Endothelial cell of umbilical vein (primary cell): ENCODE data around the gene ADAMTS6. TPM values are rescaled to one million over a fixed set of nuclear protein-coding genes. Genes with fewer than 3 reads are reported as not detected.

Source experiments
- BruUV-seq: library from RNA; stranded (reverse); fragments of 400-500 nt; replicated peaks from 2 replicates; lab custom pipeline; 2021; lab: Mats Ljungman, UMichigan
- CTCF ChIA-PET: fragments of 300-600, 350-600 bp; sonication (Branson Sonifier 250); formaldehyde crosslinking; loops from one replicate; lab custom pipeline; 2021; ENCODE audit warnings: antibody characterized with exemption, inconsistent platforms; lab: Charles Lee
- POLR2A ChIA-PET: fragments of 300-600, 350-600 bp; sonication (Branson Sonifier 250); formaldehyde crosslinking; loops from one replicate; lab custom pipeline; 2021; ENCODE audit warnings: antibody characterized with exemption, inconsistent platforms; lab: Charles Lee
- DNase-seq: peaks from one replicate; pipeline ENCODE4 v3.0.0-alpha.2; 2011; ENCODE audit warnings: low read depth, low spot score
- FAIRE-seq: peaks from 2 replicates; lab custom pipeline; 2011; peaks lifted over from hg19 to GRCh38; lab: Jason Lieb, UNC
- H2AFZ ChIP-seq: 2 replicates; pipeline ENCODE4 v1.6.0; 2012; ENCODE audit warnings: low read depth, low read length, control low read depth, inconsistent platforms
- H3K27ac ChIP-seq: 2 replicates; pipeline ENCODE4 v1.5.1; 2011; ENCODE audit warnings: low read depth, mild to moderate bottlenecking, control low read depth, low read length, moderate library complexity; ENCODE audit not compliant: insufficient read depth
- H3K27me3 ChIP-seq, 2 experiments: 2 replicates each; pipeline versions ENCODE4 v1.6.0 to v1.6.1; 2011; ENCODE audit warnings: low read length in 2 of 2, mixed read lengths in 1 of 2; ENCODE audit not compliant: control insufficient read depth in 2 of 2, insufficient read depth in 2 of 2
- H3K36me3 ChIP-seq, 2 experiments: 2 replicates in 1 of 2; 3 replicates in 1 of 2; pipeline ENCODE4 v1.5.1; 2011; ENCODE audit warnings: low read length in 2 of 2, mild to moderate bottlenecking in 1 of 2, moderate library complexity in 1 of 2; ENCODE audit not compliant: control insufficient read depth in 2 of 2, insufficient read depth in 2 of 2; ENCODE audit errors: extremely low read depth in 1 of 2
- H3K4me1 ChIP-seq: 3 replicates; pipeline ENCODE4 v1.5.1; 2011; ENCODE audit warnings: mild to moderate bottlenecking, low read length; ENCODE audit not compliant: control insufficient read depth, insufficient read depth; ENCODE audit errors: extremely low read depth
- H3K4me2 ChIP-seq: 2 replicates; pipeline ENCODE4 v1.6.1; 2011; ENCODE audit warnings: low read length, control low read depth, mixed read lengths; ENCODE audit not compliant: insufficient read depth
- H3K4me3 ChIP-seq, 3 experiments: fragments of 200-600 bp in 1 of 3; sonication (generic), shearing (Covaris generic) in 1 of 3; replicated peaks in 1 of 3; 2 replicates each; pipeline ENCODE4 v1.5.1; 2011 to 2016; ENCODE audit warnings: control low read depth in 3 of 3, low read length in 3 of 3, mild to moderate bottlenecking in 2 of 3, inconsistent platforms in 1 of 3, low read depth in 1 of 3, moderate library complexity in 1 of 3; ENCODE audit not compliant: insufficient read depth in 1 of 3
- H3K79me2 ChIP-seq: 2 replicates; pipeline ENCODE4 v1.6.0; 2012; ENCODE audit warnings: low read length, inconsistent platforms; ENCODE audit not compliant: control insufficient read depth, insufficient read depth
- H3K9ac ChIP-seq: replicated peaks from 2 replicates; pipeline ENCODE3; 2011; ENCODE audit warnings: low read length, control low read depth; ENCODE audit not compliant: insufficient read depth; ENCODE audit errors: extremely low read depth
- H3K9me1 ChIP-seq: replicated peaks from 3 replicates; pipeline ENCODE4 v1.6.0; 2011; ENCODE audit warnings: mild to moderate bottlenecking, low read length; ENCODE audit not compliant: control insufficient read depth, insufficient read depth; ENCODE audit errors: extremely low read depth
- H3K9me3 ChIP-seq: replicated peaks from 2 replicates; pipeline ENCODE4 v1.5.1; 2012; ENCODE audit warnings: low read length, inconsistent platforms; ENCODE audit not compliant: control insufficient read depth, insufficient read depth
- H4K20me1 ChIP-seq: replicated peaks from 2 replicates; pipeline ENCODE3; 2011; ENCODE audit warnings: mild to moderate bottlenecking, low read length; ENCODE audit not compliant: control insufficient read depth, insufficient read depth; ENCODE audit errors: extremely low read depth
- EZH2 ChIP-seq: IDR thresholded peaks from 2 replicates; pipeline ENCODE4 v1.6.1; 2012; ENCODE audit warnings: borderline replicate concordance, low read depth, mild to moderate bottlenecking, moderate library complexity, low read length, inconsistent platforms; ENCODE audit not compliant: severe bottlenecking
- GATA2 ChIP-seq: IDR thresholded peaks from 2 replicates; pipeline ENCODE4 v1.7.0; 2011; ENCODE audit warnings: low read depth, mild to moderate bottlenecking, moderate library complexity, mixed read lengths, low read length; ENCODE audit not compliant: insufficient read length, insufficient read depth
- MYC ChIP-seq: IDR thresholded peaks from one replicate; pipeline ENCODE4 v1.6.1; 2011; ENCODE audit warnings: mild to moderate bottlenecking, low read depth, low read length
- POLR2A ChIP-seq: IDR thresholded peaks from 2 replicates; pipeline ENCODE4 v1.6.1; 2012; ENCODE audit warnings: low read depth, mild to moderate bottlenecking, control low read depth, low read length
- POLR2AphosphoS5 ChIP-seq: IDR thresholded peaks from 2 replicates; pipeline ENCODE4 v1.6.1; 2012; ENCODE audit warnings: low read depth, mild to moderate bottlenecking, control low read depth, low read length, moderate library complexity; ENCODE audit not compliant: insufficient read depth
- dilution Hi-C: fragments of 300-500 bp; cut with MboI; formaldehyde crosslinking; loops from one replicate; pipeline ENCODE4 v1.15.0; 2019; ENCODE audit warnings: low sequenced_read_pairs; ENCODE audit not compliant: extremely low pct_ligation_motif_present
- intact Hi-C: fragments of 100-400 bp; cut with micrococcal nuclease; formaldehyde crosslinking; loops from one replicate; pipeline ENCODE4 v1.10.0; 2022
- polyA plus RNA-seq, 4 experiments: library from polyadenylated mRNA; depleted of rRNA in 3 of 4; stranded (reverse) in 3 of 4; unstranded in 1 of 4; fragments of >200 nt; gene quantifications; 2 replicates each; pipeline versions ENCODE4 v1.2.1 to v1.2.3, GENCODE V29; 2011 to 2012; ENCODE audit warnings: missing spikeins in 1 of 4
- total RNA-seq: library from RNA; stranded (reverse); gene quantifications from 2 replicates; pipeline ENCODE4 v1.2.3, GENCODE V29; 2021
- TF ChIP-seq, protein P1 (sequence below), 2 donors: IDR thresholded peaks; 1 replicate in 1 of 2; 2 replicates in 1 of 2; pipeline ENCODE4 v1.5.1; 2011; ENCODE audit warnings: low read length in 2 of 2, mild to moderate bottlenecking in 2 of 2, moderate library complexity in 2 of 2, control low read depth in 1 of 2, inconsistent platforms in 1 of 2, low read depth in 1 of 2; ENCODE audit not compliant: insufficient read depth in 1 of 2; ENCODE audit errors: extremely low read depth in 1 of 2

ADAMTS6 gene
- total and polyA plus RNA-seq, 2 donors (not counting 3 experiments of a cell fraction or from before 2014, with no cell fraction given) = 20.4 to 43.4 TPM

- DNase-seq (peak; percentile 75), FAIRE-seq (no peak)
- dilution Hi-C loops = no loop called here
- H3K27ac ChIP-seq = peak overlapping the region; percentile 87
- H3K27me3 ChIP-seq = no peaks in the 10 kb centered on the region
- H3K36me3 ChIP-seq = no peaks in the 10 kb centered on the region
- no peaks in the 10 kb centered on the region for H3K9me3 ChIP-seq
- H3K79me2 ChIP-seq = peaks cover 40% of the 10 kb centered on the region
- no TSS peak for BruUV-seq
- peaks cover 31% of the 10 kb centered on the region for H3K4me1 ChIP-seq
- POLR2A ChIA-PET = interaction anchor here (0.9 to 1.4 kb wide), 3 partner anchors 82 to 671 kb away, joined by 3 to 6 read pairs (median 5); no protein-coding TSS in a partner anchor
- no peak for TF ChIP-seq POLR2AphosphoS5
- no peak for TF ChIP-seq MYC
- TF ChIP-seq, protein P1, sequence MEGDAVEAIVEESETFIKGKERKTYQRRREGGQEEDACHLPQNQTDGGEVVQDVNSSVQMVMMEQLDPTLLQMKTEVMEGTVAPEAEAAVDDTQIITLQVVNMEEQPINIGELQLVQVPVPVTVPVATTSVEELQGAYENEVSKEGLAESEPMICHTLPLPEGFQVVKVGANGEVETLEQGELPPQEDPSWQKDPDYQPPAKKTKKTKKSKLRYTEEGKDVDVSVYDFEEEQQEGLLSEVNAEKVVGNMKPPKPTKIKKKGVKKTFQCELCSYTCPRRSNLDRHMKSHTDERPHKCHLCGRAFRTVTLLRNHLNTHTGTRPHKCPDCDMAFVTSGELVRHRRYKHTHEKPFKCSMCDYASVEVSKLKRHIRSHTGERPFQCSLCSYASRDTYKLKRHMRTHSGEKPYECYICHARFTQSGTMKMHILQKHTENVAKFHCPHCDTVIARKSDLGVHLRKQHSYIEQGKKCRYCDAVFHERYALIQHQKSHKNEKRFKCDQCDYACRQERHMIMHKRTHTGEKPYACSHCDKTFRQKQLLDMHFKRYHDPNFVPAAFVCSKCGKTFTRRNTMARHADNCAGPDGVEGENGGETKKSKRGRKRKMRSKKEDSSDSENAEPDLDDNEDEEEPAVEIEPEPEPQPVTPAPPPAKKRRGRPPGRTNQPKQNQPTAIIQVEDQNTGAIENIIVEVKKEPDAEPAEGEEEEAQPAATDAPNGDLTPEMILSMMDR (IDR thresholded peaks at IDR 0.05; ENCODE audit: extremely low read depth in 1 of 2, insufficient read depth in 1 of 2, low read depth in 1 of 2, low read length in 2 of 2) = no peak
- peak overlapping the region; percentile 100 for H3K4me2 ChIP-seq
- peak overlapping the region; percentile 33 for H2AFZ ChIP-seq
- peak overlapping the region; percentile 94 for H3K9ac ChIP-seq
- CTCF ChIA-PET = interaction anchor here (1.0 to 7.8 kb wide), 19 partner anchors 58 to 848 kb away, joined by 3 to 275 read pairs (median 12); partner anchors contain the start of genes CENPK and PPWD1
- no peaks in the 10 kb centered on the region for H3K9me1 ChIP-seq
- H4K20me1 ChIP-seq = no peaks in the 10 kb centered on the region
- peak overlapping the region; percentile 64 to 98 (median 96) for H3K4me3 ChIP-seq
- intact Hi-C loops = loop anchor here (1.0 to 5.0 kb wide), 6 partner anchors 220 to 975 kb away; partner anchors contain the start of gene RGS7BP
These were observed 596 bp upstream of the ADAMTS6 start for GRCh38 chr5:65482296-65482735.

DNA sequence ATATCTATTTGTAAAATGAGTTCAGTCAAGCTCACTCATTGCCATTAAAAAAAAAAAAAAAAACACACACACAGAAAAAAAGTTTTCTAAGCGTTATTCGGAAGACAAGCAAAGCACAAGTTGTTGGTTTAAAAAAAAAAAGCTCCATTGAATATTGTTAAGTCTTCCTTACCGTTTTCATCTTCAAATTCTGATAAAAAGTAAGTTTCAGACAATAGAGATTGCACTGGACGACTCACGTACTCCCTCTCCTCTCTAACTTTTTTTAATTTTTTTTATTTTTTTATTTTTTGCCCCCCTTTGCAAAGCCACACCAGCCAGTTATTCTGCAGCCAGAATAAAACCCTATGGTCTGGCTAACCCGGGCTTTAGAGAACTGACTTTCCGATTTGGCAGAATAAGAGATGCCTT is 544 bp downstream of the ADAMTS6 start:
- FAIRE-seq = no peak
- Histone ChIP-seq H2AFZ (peak overlapping the region; percentile 15), H3K27me3 (no peaks in the 10 kb centered on the region), H3K4me1 (peaks cover 42% of the 10 kb centered on the region), H3K4me3 (peak overlapping the region; percentile 64 to 96 (median 87)), H4K20me1 (no peaks in the 10 kb centered on the region), H3K9me3 (no peaks in the 10 kb centered on the region), H3K27ac (peak overlapping the region; percentile 87), H3K4me2 (peak overlapping the region; percentile 100), H3K36me3 (no peaks in the 10 kb centered on the region), H3K79me2 (peaks cover 51% of the 10 kb centered on the region), H3K9ac (peak overlapping the region; percentile 94), H3K9me1 (no peaks in the 10 kb centered on the region)
- BruUV-seq = no TSS peak
- ChIA-PET CTCF (interaction anchor here (0.6 to 7.8 kb wide), 15 partner anchors 8 to 1258 kb away, joined by 3 to 275 read pairs (median 4); no protein-coding TSS in a partner anchor), POLR2A (interaction anchor here (1.4 kb wide), 1 partner anchor 215 kb away, joined by 5 read pairs; no protein-coding TSS in a partner anchor)
- dilution Hi-C loops = no loop called here
- no peak for TF ChIP-seq GATA2
- TF ChIP-seq POLR2A = no peak
- no peak for TF ChIP-seq EZH2
- intact Hi-C loops = loop anchor here (5.0 kb wide), 1 partner anchor 974 kb away; the partner anchor contains the start of gene RGS7BP
- DNase-seq = peak; percentile 64
